K562 (cell line): ENCODE results near the gene DIP2B. TPM values are rescaled to one million over a fixed set of nuclear protein-coding genes. Genes with fewer than 3 reads are reported as not detected.
A peak's percentile ranks its signal among the peaks of the same experiment; 100 is the strongest.

Experiments used
- ATAC-seq: fragments of 200-7000 bp; cut with Tn5 transposase; 3 replicates; pipeline ENCODE4 v1.9.1; 2020; ENCODE audit warnings: moderate library complexity
- BruUV-seq: library from RNA; stranded (reverse); fragments of 400-500 nt; replicated peaks from 2 replicates; lab custom pipeline; 2021; lab: Mats Ljungman, UMichigan
- CTCF ChIA-PET: fragments of 300-600 bp; formaldehyde crosslinking; extraction: SDS; loops from one replicate; lab custom pipeline; 2021; ENCODE audit warnings: low intra/inter-chr PET ratio; lab: Yijun Ruan, JAX
- POLR2A ChIA-PET: fragments of 300-600, 350-650 bp; sonication (Branson Sonifier 250); formaldehyde crosslinking; extraction: SDS; loops from one replicate; lab custom pipeline; 2021; ENCODE audit warnings: antibody characterized with exemption, inconsistent platforms; lab: Yijun Ruan, JAX
- DNase-seq, 4 experiments: peaks; one replicate each; pipeline versions ENCODE4 v3.0.0 to v3.0.0-alpha.2; 2011 to 2018; ENCODE audit warnings: low spot score in 3 of 4, mixed read lengths in 3 of 4; ENCODE audit errors: extremely low read depth in 1 of 4
- FAIRE-seq: peaks from 2 replicates; lab custom pipeline; 2011; peaks lifted over from hg19 to GRCh38; lab: Jason Lieb, UNC
- H2AFZ ChIP-seq: 2 replicates; pipeline ENCODE4 v1.6.0; 2011; ENCODE audit warnings: low read depth, low read length, control low read depth, inconsistent platforms
- H3K27ac ChIP-seq: fragments of 200-600 bp; 3 replicates; pipeline ENCODE4 v1.8.0; 2011; ENCODE audit warnings: low read depth, mild to moderate bottlenecking, control low read depth, inconsistent platforms, low read length, moderate library complexity, mixed read lengths; ENCODE audit errors: extremely low read depth
- H3K27me3 ChIP-seq, 2 experiments: fragments of 300-600 bp in 1 of 2; 2 replicates in 1 of 2; 3 replicates in 1 of 2; pipeline versions ENCODE4 v1.6.0 to v1.8.0; 2011; ENCODE audit warnings: inconsistent platforms in 2 of 2, low read length in 2 of 2, mild to moderate bottlenecking in 1 of 2, mixed read lengths in 1 of 2, moderate library complexity in 1 of 2; ENCODE audit not compliant: control insufficient read depth in 2 of 2, insufficient read depth in 2 of 2
- H3K36me3 ChIP-seq: fragments of 300-600 bp; 3 replicates; pipeline ENCODE4 v1.8.0; 2011; ENCODE audit warnings: mild to moderate bottlenecking, low read length, inconsistent platforms; ENCODE audit not compliant: control insufficient read depth, insufficient read depth
- H3K4me1 ChIP-seq, 2 experiments: fragments of 200-600 bp in 1 of 2; replicated peaks in 1 of 2; 2 replicates in 1 of 2; 3 replicates in 1 of 2; pipeline versions ENCODE4 v1.5.1 to v1.8.0; 2011; ENCODE audit warnings: inconsistent platforms in 2 of 2, low read length in 2 of 2, mild to moderate bottlenecking in 1 of 2, mixed read lengths in 1 of 2, moderate library complexity in 1 of 2; ENCODE audit not compliant: control insufficient read depth in 2 of 2, insufficient read depth in 2 of 2
- H3K4me2 ChIP-seq: 2 replicates; pipeline ENCODE4 v1.6.1; 2011; ENCODE audit warnings: low read length, control low read depth, inconsistent platforms, mixed read lengths; ENCODE audit not compliant: insufficient read depth
- H3K4me3 ChIP-seq: fragments of 200-600 bp; sonication (generic), shearing (Covaris generic); 2 replicates; pipeline ENCODE4 v1.5.1; 2016; ENCODE audit warnings: control low read depth, inconsistent platforms
- H3K79me2 ChIP-seq: fragments of 200-600 bp; 3 replicates; pipeline ENCODE4 v1.8.0; 2011; ENCODE audit warnings: low read length, inconsistent platforms; ENCODE audit not compliant: control insufficient read depth, insufficient read depth
- H3K9ac ChIP-seq, 2 experiments: 2 replicates each; pipeline versions ENCODE4 v1.6.0 to v1.6.1; 2011; ENCODE audit warnings: low read depth in 2 of 2, low read length in 2 of 2, control low read depth in 1 of 2, inconsistent platforms in 1 of 2, mild to moderate bottlenecking in 1 of 2, mixed read lengths in 1 of 2; ENCODE audit not compliant: insufficient read depth in 1 of 2
- H3K9me1 ChIP-seq: one replicate; pipeline ENCODE4 v1.6.0; 2011; ENCODE audit warnings: inconsistent platforms, mild to moderate bottlenecking, low read length, moderate library complexity; ENCODE audit not compliant: control insufficient read depth, insufficient read depth
- H3K9me3 ChIP-seq: replicated peaks from 2 replicates; pipeline ENCODE4 v1.5.1; 2011; ENCODE audit warnings: low read depth, low read length, inconsistent platforms; ENCODE audit not compliant: control insufficient read depth, insufficient read depth
- H4K20me1 ChIP-seq: replicated peaks from 2 replicates; pipeline ENCODE4 v1.6.1; 2011; ENCODE audit warnings: low read length, inconsistent platforms, mixed read lengths; ENCODE audit not compliant: control insufficient read depth, insufficient read depth
- CEBPG ChIP-seq, 3 experiments: fragments of 200-800 bp in 1 of 3; sonication (Bioruptor generic) in 1 of 3; sonication (generic) in 1 of 3; formaldehyde crosslinking in 1 of 3; IDR thresholded peaks in 2 of 3; conservative IDR thresholded peaks in 1 of 3; 2 replicates each; pipeline versions ENCODE4 v1.6.1 to v1.8.0; 2016 to 2022; ENCODE audit warnings: missing compliant biosample characterization in 2 of 3, missing genetic modification characterization in 2 of 3, mild to moderate bottlenecking in 1 of 3, missing genetic modification reagents in 1 of 3
- EP300 ChIP-seq: IDR thresholded peaks from 2 replicates; pipeline ENCODE4 v1.6.1; 2012; ENCODE audit warnings: low read length, improper control_type of control experiment
- FOXK2 ChIP-seq, 2 experiments: fragments of 450-650 bp; IDR thresholded peaks in 1 of 2; conservative IDR thresholded peaks in 1 of 2; 2 replicates each; pipeline ENCODE4 v1.6.1; 2016; ENCODE audit warnings: low read depth in 2 of 2, mild to moderate bottlenecking in 1 of 2
- GABPB2 ChIP-seq: fragments of 250-450 bp; sonication (Bioruptor Pico); conservative IDR thresholded peaks from 2 replicates; pipeline ENCODE4 v1.5.1; 2021; ENCODE audit warnings: mild to moderate bottlenecking
- MEF2D ChIP-seq: conservative IDR thresholded peaks from 2 replicates; pipeline ENCODE4 v1.6.1; 2016; ENCODE audit warnings: low read depth, missing genetic modification characterization, missing compliant biosample characterization
- NFRKB ChIP-seq: fragments of 450-650 bp; IDR thresholded peaks from 2 replicates; pipeline ENCODE4 v1.6.1; 2016; ENCODE audit warnings: low read depth
- PCBP2 ChIP-seq: fragments of 200-400 bp; formaldehyde crosslinking; IDR thresholded peaks from 2 replicates; pipeline ENCODE4 v1.6.1; 2018; ENCODE audit warnings: low read length, low read depth, mild to moderate bottlenecking, moderate library complexity; ENCODE audit not compliant: poor library complexity, severe bottlenecking
- RFX1 ChIP-seq: fragments of 450-650 bp; IDR thresholded peaks from 2 replicates; pipeline ENCODE4 v1.6.1; 2016; ENCODE audit warnings: mild to moderate bottlenecking, moderate library complexity
- SMARCA4 ChIP-seq: fragments of 450-650 bp; IDR thresholded peaks from 2 replicates; pipeline ENCODE4 v1.6.1; 2016
- ZFP1 ChIP-seq: fragments of 450-650 bp; formaldehyde crosslinking; IDR thresholded peaks from 2 replicates; pipeline ENCODE4 v1.4.0; 2020; ENCODE audit warnings: mild to moderate bottlenecking, mixed read lengths
- ZNF644 ChIP-seq: fragments of 200-800 bp; sonication (Bioruptor generic); IDR thresholded peaks from 2 replicates; pipeline ENCODE4 v1.6.1; 2016; ENCODE audit warnings: low read depth, missing genetic modification characterization, missing compliant biosample characterization
- ZNF668 ChIP-seq: fragments of 250-450 bp; sonication (Bioruptor Pico); IDR thresholded peaks from 2 replicates; pipeline ENCODE4 v1.8.0; 2022; ENCODE audit warnings: mild to moderate bottlenecking, inconsistent platforms
- WGBS: fragments of 100-300 bp; shearing (Covaris generic); methylation state at CpG from one replicate; pipeline ENCODE4 v1.1.6; 2016; ENCODE audit warnings: low coverage, mixed read lengths; ENCODE audit not compliant: insufficient coverage; ENCODE audit errors: missing lambda C conversion rate; 5-methylcytosine and 5-hydroxymethylcytosine counted together
- in situ Hi-C: fragments of 300-500 bp; cut with MboI; formaldehyde crosslinking; loops from 4 replicates; pipeline ENCODE4 v1.15.0; 2018; ENCODE audit warnings: inconsistent platforms, mixed read lengths
- intact Hi-C: fragments of 100-400 bp; cut with micrococcal nuclease; formaldehyde crosslinking; loops from 2 replicates; pipeline ENCODE4 v1.14.2; 2022
- polyA plus RNA-seq, 8 experiments: library from polyadenylated mRNA; depleted of rRNA in 4 of 8; stranded (reverse) in 5 of 8; unstranded in 3 of 8; fragments of >200 nt; fragmentation: Nextera tagmentation in 2 of 8; fragmentation: Illumina TruSeq in 1 of 8; extraction: Ambion mirVana in 2 of 8; extraction: Trizol in 1 of 8; gene quantifications; 2 replicates each; pipeline versions ENCODE4 v1.2.1 to v1.2.3, GENCODE V29; 2011 to 2014; ENCODE audit warnings: inconsistent platforms in 1 of 8, missing spikeins in 1 of 8
- total RNA-seq, 7 experiments: library from RNA; depleted of rRNA in 6 of 7; stranded (reverse); fragments of >200 nt in 6 of 7; fragmentation: Illumina TruSeq in 2 of 7; extraction: Trizol in 2 of 7; gene quantifications; 2 replicates each; pipeline versions ENCODE4 v1.2.1 to v1.2.3, GENCODE V29; 2011 to 2021; ENCODE audit warnings: low replicate concordance in 1 of 7
- TF ChIP-seq, protein P1 (sequence below): sonication (generic); formaldehyde crosslinking; IDR thresholded peaks from 2 replicates; pipeline ENCODE4 v1.8.1; 2023; ENCODE audit warnings: mild to moderate bottlenecking, missing genetic modification reagents
- TF ChIP-seq, protein P2 (sequence below): sonication (generic); formaldehyde crosslinking; IDR thresholded peaks from 2 replicates; pipeline ENCODE4 v1.8.1; 2022; ENCODE audit warnings: missing genetic modification reagents
- TF ChIP-seq, protein P3 (sequence below): fragments of 450-650 bp; IDR thresholded peaks from 2 replicates; pipeline ENCODE4 v1.6.1; 2016; ENCODE audit warnings: low read depth, mild to moderate bottlenecking, moderate library complexity
- TF ChIP-seq, protein P4 (sequence below): IDR thresholded peaks from 2 replicates; pipeline ENCODE4 v1.6.1; 2012; ENCODE audit warnings: low read depth, low read length, improper control_type of control experiment, borderline replicate concordance

DIP2B gene
- total and polyA plus RNA-seq, 9 of the 15 experiments (the other 6 are each of a cell fraction or from before 2014, with no cell fraction given) = 4.6 to 26.1 (median 18.8) TPM

DNA sequence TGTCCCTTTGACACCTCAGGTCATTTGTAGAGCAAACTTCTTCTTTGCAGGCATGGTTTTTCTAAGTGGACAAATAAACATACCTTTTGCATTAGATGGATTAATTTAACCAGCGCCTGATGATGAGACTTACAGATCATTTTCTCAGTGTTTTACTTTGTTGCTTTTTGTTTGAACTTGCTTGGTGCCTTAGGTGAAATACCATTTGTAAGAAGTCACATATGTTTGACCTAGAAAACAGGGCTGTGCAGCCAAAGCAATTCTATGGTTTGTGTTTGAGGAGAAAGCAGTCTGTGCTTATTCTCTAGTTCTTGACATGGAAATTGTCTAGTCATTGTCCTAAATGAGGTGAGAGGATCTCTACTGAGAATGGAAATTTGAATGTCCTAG is 111.1 kb downstream of the DIP2B start (continued):
- TF ChIP-seq, protein P1, sequence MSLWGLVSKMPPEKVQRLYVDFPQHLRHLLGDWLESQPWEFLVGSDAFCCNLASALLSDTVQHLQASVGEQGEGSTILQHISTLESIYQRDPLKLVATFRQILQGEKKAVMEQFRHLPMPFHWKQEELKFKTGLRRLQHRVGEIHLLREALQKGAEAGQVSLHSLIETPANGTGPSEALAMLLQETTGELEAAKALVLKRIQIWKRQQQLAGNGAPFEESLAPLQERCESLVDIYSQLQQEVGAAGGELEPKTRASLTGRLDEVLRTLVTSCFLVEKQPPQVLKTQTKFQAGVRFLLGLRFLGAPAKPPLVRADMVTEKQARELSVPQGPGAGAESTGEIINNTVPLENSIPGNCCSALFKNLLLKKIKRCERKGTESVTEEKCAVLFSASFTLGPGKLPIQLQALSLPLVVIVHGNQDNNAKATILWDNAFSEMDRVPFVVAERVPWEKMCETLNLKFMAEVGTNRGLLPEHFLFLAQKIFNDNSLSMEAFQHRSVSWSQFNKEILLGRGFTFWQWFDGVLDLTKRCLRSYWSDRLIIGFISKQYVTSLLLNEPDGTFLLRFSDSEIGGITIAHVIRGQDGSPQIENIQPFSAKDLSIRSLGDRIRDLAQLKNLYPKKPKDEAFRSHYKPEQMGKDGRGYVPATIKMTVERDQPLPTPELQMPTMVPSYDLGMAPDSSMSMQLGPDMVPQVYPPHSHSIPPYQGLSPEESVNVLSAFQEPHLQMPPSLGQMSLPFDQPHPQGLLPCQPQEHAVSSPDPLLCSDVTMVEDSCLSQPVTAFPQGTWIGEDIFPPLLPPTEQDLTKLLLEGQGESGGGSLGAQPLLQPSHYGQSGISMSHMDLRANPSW = no peak
- TF ChIP-seq MEF2D (tag) (no peak), SMARCA4 (peak; percentile 74)
- TF ChIP-seq, all 486 proteins: peak for 18

DNA sequence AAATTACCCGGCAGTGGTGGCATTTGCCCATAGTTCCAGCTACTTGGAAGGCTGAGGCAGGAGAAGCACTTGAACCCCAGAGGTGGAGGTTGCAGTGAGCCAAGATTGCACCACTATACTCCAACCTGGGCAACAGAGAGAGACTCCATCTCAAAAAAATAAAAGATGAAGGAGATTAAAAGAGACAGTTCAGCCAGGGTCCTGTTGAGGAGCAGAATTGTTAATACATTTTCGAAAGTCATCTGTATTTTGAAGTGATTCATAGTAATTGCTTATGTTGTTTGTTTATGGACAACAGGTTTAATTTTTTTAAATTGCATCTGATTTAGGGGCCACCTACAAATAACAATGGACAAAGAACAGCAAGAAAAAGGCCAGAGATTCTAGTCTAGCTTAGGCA is 112.9 kb downstream of the DIP2B start:
- Histone ChIP-seq H3K79me2 (peaks cover 61% of the 10 kb centered on the region), H3K4me3 (no peak overlapping the region), H3K4me2 (no peak overlapping the region), H3K9me3 (no peaks in the 10 kb centered on the region), H3K36me3 (peaks cover 6% of the 10 kb centered on the region; the same call in 2 of the 3 replicates), H4K20me1 (no peaks in the 10 kb centered on the region), H3K27ac (no peak overlapping the region), H3K9ac (no peak overlapping the region), H3K27me3 (no peaks in the 10 kb centered on the region), H2AFZ (no peak overlapping the region), H3K4me1 (peaks cover 0 to 50% of the 10 kb centered on the region in 2 experiments; a peak in 3 of 5 replicates), H3K9me1 (no peaks in the 10 kb centered on the region)
- no peak for ATAC-seq
- no peak for FAIRE-seq
- 33% methylated on average over 2 of the region's 2 CpGs for WGBS
- BruUV-seq = no TSS peak
- DNase-seq = no peak
- CTCF ChIA-PET = no interaction called here
- intact Hi-C loops (no loop called here), in situ Hi-C loops (no loop called here)
- POLR2A ChIA-PET = no interaction called here
- no peak for TF ChIP-seq RFX1
- no peak for TF ChIP-seq CEBPG (CRISPR knock-in tag; IDR thresholded peaks at IDR 0.05)
- no peak for TF ChIP-seq CEBPG (tag; conservative IDR thresholded peaks at IDR 0.05 in 1 of 2, IDR thresholded peaks at IDR 0.05 in 1 of 2)
- no peak for TF ChIP-seq PCBP2
- TF ChIP-seq EP300 = no peak
- TF ChIP-seq, protein P2, sequence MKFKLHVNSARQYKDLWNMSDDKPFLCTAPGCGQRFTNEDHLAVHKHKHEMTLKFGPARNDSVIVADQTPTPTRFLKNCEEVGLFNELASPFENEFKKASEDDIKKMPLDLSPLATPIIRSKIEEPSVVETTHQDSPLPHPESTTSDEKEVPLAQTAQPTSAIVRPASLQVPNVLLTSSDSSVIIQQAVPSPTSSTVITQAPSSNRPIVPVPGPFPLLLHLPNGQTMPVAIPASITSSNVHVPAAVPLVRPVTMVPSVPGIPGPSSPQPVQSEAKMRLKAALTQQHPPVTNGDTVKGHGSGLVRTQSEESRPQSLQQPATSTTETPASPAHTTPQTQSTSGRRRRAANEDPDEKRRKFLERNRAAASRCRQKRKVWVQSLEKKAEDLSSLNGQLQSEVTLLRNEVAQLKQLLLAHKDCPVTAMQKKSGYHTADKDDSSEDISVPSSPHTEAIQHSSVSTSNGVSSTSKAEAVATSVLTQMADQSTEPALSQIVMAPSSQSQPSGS (CRISPR knock-in tag) = no peak
- TF ChIP-seq, protein P3, sequence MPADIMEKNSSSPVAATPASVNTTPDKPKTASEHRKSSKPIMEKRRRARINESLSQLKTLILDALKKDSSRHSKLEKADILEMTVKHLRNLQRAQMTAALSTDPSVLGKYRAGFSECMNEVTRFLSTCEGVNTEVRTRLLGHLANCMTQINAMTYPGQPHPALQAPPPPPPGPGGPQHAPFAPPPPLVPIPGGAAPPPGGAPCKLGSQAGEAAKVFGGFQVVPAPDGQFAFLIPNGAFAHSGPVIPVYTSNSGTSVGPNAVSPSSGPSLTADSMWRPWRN = no peak
- no peak for TF ChIP-seq ZNF668 (CRISPR knock-in tag)
- no peak for TF ChIP-seq GABPB2 (CRISPR knock-in tag)
- TF ChIP-seq, protein P4, sequence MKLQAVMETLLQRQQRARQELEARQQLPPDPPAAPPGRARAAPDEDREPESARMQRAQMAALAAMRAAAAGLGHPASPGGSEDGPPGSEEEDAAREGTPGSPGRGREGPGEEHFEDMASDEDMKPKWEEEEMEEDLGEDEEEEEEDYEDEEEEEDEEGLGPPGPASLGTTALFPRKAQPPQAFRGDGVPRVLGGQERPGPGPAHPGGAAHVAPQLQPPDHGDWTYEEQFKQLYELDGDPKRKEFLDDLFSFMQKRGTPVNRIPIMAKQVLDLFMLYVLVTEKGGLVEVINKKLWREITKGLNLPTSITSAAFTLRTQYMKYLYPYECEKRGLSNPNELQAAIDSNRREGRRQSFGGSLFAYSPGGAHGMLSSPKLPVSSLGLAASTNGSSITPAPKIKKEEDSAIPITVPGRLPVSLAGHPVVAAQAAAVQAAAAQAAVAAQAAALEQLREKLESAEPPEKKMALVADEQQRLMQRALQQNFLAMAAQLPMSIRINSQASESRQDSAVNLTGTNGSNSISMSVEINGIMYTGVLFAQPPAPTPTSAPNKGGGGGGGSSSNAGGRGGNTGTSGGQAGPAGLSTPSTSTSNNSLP = no peak
- TF ChIP-seq FOXK2 (conservative IDR thresholded peaks at IDR 0.05 in 1 of 2, IDR thresholded peaks at IDR 0.05 in 1 of 2; ENCODE audit: low read depth in 2 of 2) = no peak
- TF ChIP-seq ZNF644 (tag) = no peak
- TF ChIP-seq ZFP1 (CRISPR knock-in tag) = no peak
- no peak for TF ChIP-seq NFRKB
